Measurements from ENCODE around the gene ABCC9. TPM values are rescaled to one million over a fixed set of nuclear protein-coding genes. Genes with fewer than 3 reads are reported as not detected.

The ABCC9 gene
- total RNA-seq, 2 donors from 2014 or later: 0.22 TPM; not detected in 1

GRCh38 chr12:21962821-21963220, 21.6 kb upstream of the ABCC9 start:
- H3K27me3 ChIP-seq (ENCODE audit: control insufficient read depth, insufficient read depth, low read length, poor library complexity, severe bottlenecking): no peaks in the 10 kb centered on the region
- WGBS, 2 experiments (ENCODE audit: insufficient coverage in 1 of 2, insufficient read length in 1 of 2): 92 to 100% methylated on average over 3 to 5 of the region's 5 CpGs
- H3K27ac ChIP-seq (ENCODE audit: low read depth, low read length): no peak overlapping the region
- peaks cover 16% of the 10 kb centered on the region for H3K27me3 Mint-ChIP-seq (ENCODE audit: insufficient read depth)
- H3K9ac ChIP-seq (ENCODE audit: extremely low read depth, low read length, poor library complexity, severe bottlenecking): no peak overlapping the region
- H3K4me1 Mint-ChIP-seq: no peaks in the 10 kb centered on the region
- H3K36me3 ChIP-seq (ENCODE audit: control insufficient read depth, insufficient read depth, low read length): no peaks in the 10 kb centered on the region
- no peak overlapping the region for H3K27ac Mint-ChIP-seq
- H3K9me3 Mint-ChIP-seq: peaks cover 16% of the 10 kb centered on the region
- no peak overlapping the region for H3K4me3 ChIP-seq (ENCODE audit: low read length)
- H3K4me3 Mint-ChIP-seq: no peak overlapping the region
- H3K9me3 ChIP-seq (ENCODE audit: control insufficient read depth, low read length): no peaks in the 10 kb centered on the region
- H3K36me3 Mint-ChIP-seq (ENCODE audit: low read depth): no peaks in the 10 kb centered on the region
- TF ChIP-seq, protein P1, sequence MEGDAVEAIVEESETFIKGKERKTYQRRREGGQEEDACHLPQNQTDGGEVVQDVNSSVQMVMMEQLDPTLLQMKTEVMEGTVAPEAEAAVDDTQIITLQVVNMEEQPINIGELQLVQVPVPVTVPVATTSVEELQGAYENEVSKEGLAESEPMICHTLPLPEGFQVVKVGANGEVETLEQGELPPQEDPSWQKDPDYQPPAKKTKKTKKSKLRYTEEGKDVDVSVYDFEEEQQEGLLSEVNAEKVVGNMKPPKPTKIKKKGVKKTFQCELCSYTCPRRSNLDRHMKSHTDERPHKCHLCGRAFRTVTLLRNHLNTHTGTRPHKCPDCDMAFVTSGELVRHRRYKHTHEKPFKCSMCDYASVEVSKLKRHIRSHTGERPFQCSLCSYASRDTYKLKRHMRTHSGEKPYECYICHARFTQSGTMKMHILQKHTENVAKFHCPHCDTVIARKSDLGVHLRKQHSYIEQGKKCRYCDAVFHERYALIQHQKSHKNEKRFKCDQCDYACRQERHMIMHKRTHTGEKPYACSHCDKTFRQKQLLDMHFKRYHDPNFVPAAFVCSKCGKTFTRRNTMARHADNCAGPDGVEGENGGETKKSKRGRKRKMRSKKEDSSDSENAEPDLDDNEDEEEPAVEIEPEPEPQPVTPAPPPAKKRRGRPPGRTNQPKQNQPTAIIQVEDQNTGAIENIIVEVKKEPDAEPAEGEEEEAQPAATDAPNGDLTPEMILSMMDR (conservative IDR thresholded peaks at IDR 0.05): peak; percentile 47
- H3K4me1 ChIP-seq (ENCODE audit: control insufficient read depth, insufficient read depth, low read length): no peaks in the 10 kb centered on the region
- peak; percentile 59 for DNase-seq

GRCh38 chr12:21962236-21962635, 21.0 kb upstream of the ABCC9 start:
- H3K4me3 ChIP-seq (ENCODE audit: low read length): no peak overlapping the region
- H3K27me3 Mint-ChIP-seq (ENCODE audit: insufficient read depth): peaks cover 18% of the 10 kb centered on the region
- no peak overlapping the region for H3K27ac Mint-ChIP-seq
- WGBS, 2 experiments (ENCODE audit: insufficient coverage in 1 of 2, insufficient read length in 1 of 2): 92 to 100% methylated on average over 2 to 5 of the region's 5 CpGs
- H3K36me3 ChIP-seq (ENCODE audit: control insufficient read depth, insufficient read depth, low read length): no peaks in the 10 kb centered on the region
- H3K4me3 Mint-ChIP-seq: no peak overlapping the region
- TF ChIP-seq, protein P1 (conservative IDR thresholded peaks at IDR 0.05): no peak
- H3K9me3 ChIP-seq (ENCODE audit: control insufficient read depth, low read length): no peaks in the 10 kb centered on the region
- no peaks in the 10 kb centered on the region for H3K27me3 ChIP-seq (ENCODE audit: control insufficient read depth, insufficient read depth, low read length, poor library complexity, severe bottlenecking)
- no peaks in the 10 kb centered on the region for H3K36me3 Mint-ChIP-seq (ENCODE audit: low read depth)
- no peaks in the 10 kb centered on the region for H3K4me1 Mint-ChIP-seq
- H3K27ac ChIP-seq (ENCODE audit: low read depth, low read length): no peak overlapping the region
- no peak overlapping the region for H3K9ac ChIP-seq (ENCODE audit: extremely low read depth, low read length, poor library complexity, severe bottlenecking)
- no peaks in the 10 kb centered on the region for H3K4me1 ChIP-seq (ENCODE audit: control insufficient read depth, insufficient read depth, low read length)
- no peak for DNase-seq
- peaks cover 10% of the 10 kb centered on the region for H3K9me3 Mint-ChIP-seq

GRCh38 chr12:21950649-21951048, 9.4 kb upstream of the ABCC9 start:
- peaks cover 12% of the 10 kb centered on the region for H3K9me3 Mint-ChIP-seq
- no peak overlapping the region for H3K27ac Mint-ChIP-seq
- H3K36me3 Mint-ChIP-seq (ENCODE audit: low read depth): no peaks in the 10 kb centered on the region
- H3K4me3 ChIP-seq (ENCODE audit: low read length): no peak overlapping the region
- H3K4me3 Mint-ChIP-seq: no peak overlapping the region
- peaks cover 23% of the 10 kb centered on the region for H3K27me3 Mint-ChIP-seq (ENCODE audit: insufficient read depth)
- H3K4me1 Mint-ChIP-seq: no peaks in the 10 kb centered on the region
- no peak for DNase-seq
- no peaks in the 10 kb centered on the region for H3K36me3 ChIP-seq (ENCODE audit: control insufficient read depth, insufficient read depth, low read length)
- no peaks in the 10 kb centered on the region for H3K4me1 ChIP-seq (ENCODE audit: control insufficient read depth, insufficient read depth, low read length)
- no peak overlapping the region for H3K27ac ChIP-seq (ENCODE audit: low read depth, low read length)
- TF ChIP-seq, protein P1 (conservative IDR thresholded peaks at IDR 0.05): no peak
- H3K9ac ChIP-seq (ENCODE audit: extremely low read depth, low read length, poor library complexity, severe bottlenecking): no peak overlapping the region
- WGBS, 2 experiments (ENCODE audit: insufficient coverage in 1 of 2, insufficient read length in 1 of 2): 81 to 100% methylated on average over 1 of the region's 1 CpG
- peaks cover 11% of the 10 kb centered on the region for H3K9me3 ChIP-seq (ENCODE audit: control insufficient read depth, low read length)
- H3K27me3 ChIP-seq (ENCODE audit: control insufficient read depth, insufficient read depth, low read length, poor library complexity, severe bottlenecking): no peaks in the 10 kb centered on the region
